PC-9 (cell line): ENCODE measurements around the gene RNF17. TPM values are rescaled to one million over a fixed set of nuclear protein-coding genes. Genes with fewer than 3 reads are reported as not detected.

Experiments used
- BruUV-seq: library from RNA; stranded (reverse); fragments of 400-500 nt; replicated peaks from 2 replicates; lab custom pipeline; 2021; lab: Mats Ljungman, UMichigan
- CTCF ChIA-PET: fragments of 300-600 bp; sonication (Branson Sonifier 250); formaldehyde crosslinking; loops from one replicate; lab custom pipeline; 2022; ENCODE audit warnings: antibody characterized with exemption; lab: Charles Lee
- POLR2A ChIA-PET: fragments of 300-600 bp; sonication (Branson Sonifier 250); formaldehyde crosslinking; loops from one replicate; lab custom pipeline; 2022; ENCODE audit warnings: antibody characterized with exemption; ENCODE audit not compliant: unreplicated experiment; lab: Charles Lee
- DNase-seq, 2 experiments: peaks; one replicate each; pipeline versions ENCODE4 v3.0.0 to v3.0.0-alpha.2; 2015 to 2022; ENCODE audit warnings: mixed read lengths in 1 of 2
- H2AFZ ChIP-seq: fragments of 200-600 bp; sonication (generic); 2 replicates; pipeline ENCODE4 v1.8.1; 2017; ENCODE audit warnings: antibody characterized with exemption
- H3F3A ChIP-seq: fragments of 200-600 bp; sonication (generic); 2 replicates; pipeline ENCODE4 v1.8.1; 2017; ENCODE audit warnings: antibody characterized with exemption, mild to moderate bottlenecking, low read depth; ENCODE audit not compliant: insufficient read depth
- H3K27ac ChIP-seq: fragments of 200-600 bp; sonication (generic); 2 replicates; pipeline ENCODE4 v1.6.1; 2016; ENCODE audit warnings: mixed run types
- H3K27me3 ChIP-seq: fragments of 200-600 bp; sonication (generic); 2 replicates; pipeline ENCODE4 v1.6.1; 2016; ENCODE audit warnings: low read depth, mixed run types; ENCODE audit not compliant: insufficient read depth
- H3K36me3 ChIP-seq: fragments of 200-600 bp; sonication (generic); 2 replicates; pipeline ENCODE4 v1.6.1; 2016; ENCODE audit warnings: low read depth, mixed run types
- H3K4me1 ChIP-seq: fragments of 200-600 bp; sonication (generic); replicated peaks from 2 replicates; pipeline ENCODE4 v1.6.1; 2016; ENCODE audit warnings: mixed run types; ENCODE audit not compliant: insufficient read depth
- H3K4me2 ChIP-seq: fragments of 200-600 bp; sonication (generic); 2 replicates; pipeline ENCODE4 v1.6.1; 2017; ENCODE audit warnings: mixed run types
- H3K4me3 ChIP-seq: fragments of 200-600 bp; sonication (generic); 2 replicates; pipeline ENCODE4 v1.6.1; 2016; ENCODE audit warnings: mixed run types
- H3K79me2 ChIP-seq: fragments of 200-600 bp; sonication (generic); 2 replicates; pipeline ENCODE4 v1.6.1; 2017; ENCODE audit warnings: low read depth, mixed run types
- H3K9me2 ChIP-seq: fragments of 200-600 bp; sonication (generic); 2 replicates; pipeline ENCODE4 v1.8.1; 2017; ENCODE audit warnings: mild to moderate bottlenecking; ENCODE audit not compliant: insufficient read depth
- H3K9me3 ChIP-seq: fragments of 200-600 bp; sonication (generic); 2 replicates; pipeline ENCODE4 v1.8.1; 2016; ENCODE audit warnings: low read depth; ENCODE audit not compliant: insufficient read depth
- H4K20me1 ChIP-seq: fragments of 200-600 bp; sonication (generic); 2 replicates; pipeline ENCODE4 v1.8.1; 2017; ENCODE audit not compliant: insufficient read depth
- CTCF ChIP-seq: fragments of 200-600 bp; sonication (generic); conservative IDR thresholded peaks from 2 replicates; pipeline ENCODE4 v1.6.1; 2017; ENCODE audit warnings: mixed run types, antibody characterized with exemption, mild to moderate bottlenecking, moderate library complexity
- EZH2 ChIP-seq: fragments of 200-600 bp; sonication (generic); IDR thresholded peaks from 2 replicates; pipeline ENCODE4 v1.8.0; 2017; ENCODE audit warnings: antibody characterized with exemption, low read depth
- intact Hi-C: fragments of 100-400 bp; cut with micrococcal nuclease; formaldehyde crosslinking; loops from one replicate; pipeline ENCODE4 v1.10.0; 2022; ENCODE audit not compliant: unreplicated experiment
- total RNA-seq: library from RNA; stranded (reverse); gene quantifications from 2 replicates; pipeline ENCODE4 v1.2.3, GENCODE V29; 2021

The RNF17 gene
- total RNA-seq, 1 experiment from 2014 or later: not detected

GRCh38 chr13:24890256-24890655 lies 126.3 kb downstream of the RNF17 start:
- Histone ChIP-seq H3K27me3 (no peaks in the 10 kb centered on the region), H4K20me1 (no peaks in the 10 kb centered on the region), H3K9me2 (no peaks in the 10 kb centered on the region), H3K4me3 (no peak overlapping the region), H3K27ac (no peak overlapping the region), H3K9me3 (no peaks in the 10 kb centered on the region), H3F3A (no peaks in the 10 kb centered on the region), H3K36me3 (no peaks in the 10 kb centered on the region; the same call in 1 of the 2 replicates), H3K79me2 (no peaks in the 10 kb centered on the region), H3K4me2 (no peak overlapping the region), H3K4me1 (no peaks in the 10 kb centered on the region), H2AFZ (no peak overlapping the region)
- TF ChIP-seq CTCF: no peak
- no peak for TF ChIP-seq EZH2
- intact Hi-C loops: no loop called here
- no TSS peak for BruUV-seq
- no peak for DNase-seq
- ChIA-PET POLR2A (no interaction called here), CTCF (no interaction called here)

DNA sequence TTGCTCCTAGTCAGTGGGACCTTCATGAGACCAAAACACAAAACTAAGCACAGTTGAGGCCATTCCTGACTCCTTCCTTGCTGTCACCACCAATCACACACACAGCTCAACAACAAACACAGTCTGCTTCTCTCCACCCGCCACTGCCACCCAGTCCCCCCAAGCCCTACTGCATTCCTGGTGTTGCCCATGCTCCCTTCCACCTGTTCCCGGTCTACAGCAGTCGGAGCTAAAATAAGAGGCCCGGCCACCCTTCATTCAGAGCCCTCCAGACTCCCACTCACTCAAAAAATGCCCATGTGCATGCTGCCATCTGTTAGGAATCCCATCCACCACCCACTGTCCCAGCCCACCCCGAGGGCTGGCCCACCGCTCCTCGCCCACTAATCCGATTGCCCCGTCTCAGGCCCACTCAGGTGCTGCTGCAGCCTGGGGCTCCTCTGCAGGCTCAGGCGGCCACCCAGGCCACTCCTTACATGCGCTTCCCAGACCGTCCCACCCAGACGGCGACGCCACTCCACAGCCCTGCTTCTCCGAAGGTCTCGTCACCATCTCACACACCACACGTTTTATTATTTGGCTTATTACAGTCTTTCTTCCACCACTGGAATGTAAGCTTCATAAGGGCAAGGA lies 127.6 kb downstream of the RNF17 start:
- H3K4me1 ChIP-seq: no peaks in the 10 kb centered on the region
- H3K36me3 ChIP-seq: no peaks in the 10 kb centered on the region; the same call in 1 of the 2 replicates
- H2AFZ ChIP-seq: no peak overlapping the region
- no peak overlapping the region for H3K4me2 ChIP-seq
- no peaks in the 10 kb centered on the region for H3K9me3 ChIP-seq
- no peaks in the 10 kb centered on the region for H4K20me1 ChIP-seq
- POLR2A ChIA-PET: no interaction called here
- no peak for DNase-seq
- CTCF ChIA-PET: no interaction called here
- H3F3A ChIP-seq: no peaks in the 10 kb centered on the region
- BruUV-seq: no TSS peak
- H3K4me3 ChIP-seq: no peak overlapping the region
- no peaks in the 10 kb centered on the region for H3K27me3 ChIP-seq
- H3K79me2 ChIP-seq: no peaks in the 10 kb centered on the region
- TF ChIP-seq CTCF (no peak), EZH2 (no peak)
- H3K27ac ChIP-seq: no peak overlapping the region
- no peaks in the 10 kb centered on the region for H3K9me2 ChIP-seq
- intact Hi-C loops: no loop called here

GRCh38 chr13:24892829-24893228 lies 128.9 kb downstream of the RNF17 start:
- intact Hi-C loops: no loop called here
- Histone ChIP-seq H3F3A (no peaks in the 10 kb centered on the region), H3K4me3 (no peak overlapping the region), H3K4me1 (no peaks in the 10 kb centered on the region), H3K27me3 (no peaks in the 10 kb centered on the region), H3K79me2 (no peaks in the 10 kb centered on the region), H3K36me3 (peaks cover 4% of the 10 kb centered on the region; the same call in 1 of the 2 replicates), H3K9me3 (no peaks in the 10 kb centered on the region), H2AFZ (no peak overlapping the region), H3K9me2 (no peaks in the 10 kb centered on the region), H3K27ac (no peak overlapping the region), H3K4me2 (no peak overlapping the region), H4K20me1 (no peaks in the 10 kb centered on the region)
- CTCF ChIA-PET: no interaction called here
- DNase-seq: no peak
- POLR2A ChIA-PET: no interaction called here
- no TSS peak for BruUV-seq
- TF ChIP-seq EZH2 (no peak), CTCF (no peak)
